Measurements from ENCODE around the gene CREB5.

CREB5 gene

DNA sequence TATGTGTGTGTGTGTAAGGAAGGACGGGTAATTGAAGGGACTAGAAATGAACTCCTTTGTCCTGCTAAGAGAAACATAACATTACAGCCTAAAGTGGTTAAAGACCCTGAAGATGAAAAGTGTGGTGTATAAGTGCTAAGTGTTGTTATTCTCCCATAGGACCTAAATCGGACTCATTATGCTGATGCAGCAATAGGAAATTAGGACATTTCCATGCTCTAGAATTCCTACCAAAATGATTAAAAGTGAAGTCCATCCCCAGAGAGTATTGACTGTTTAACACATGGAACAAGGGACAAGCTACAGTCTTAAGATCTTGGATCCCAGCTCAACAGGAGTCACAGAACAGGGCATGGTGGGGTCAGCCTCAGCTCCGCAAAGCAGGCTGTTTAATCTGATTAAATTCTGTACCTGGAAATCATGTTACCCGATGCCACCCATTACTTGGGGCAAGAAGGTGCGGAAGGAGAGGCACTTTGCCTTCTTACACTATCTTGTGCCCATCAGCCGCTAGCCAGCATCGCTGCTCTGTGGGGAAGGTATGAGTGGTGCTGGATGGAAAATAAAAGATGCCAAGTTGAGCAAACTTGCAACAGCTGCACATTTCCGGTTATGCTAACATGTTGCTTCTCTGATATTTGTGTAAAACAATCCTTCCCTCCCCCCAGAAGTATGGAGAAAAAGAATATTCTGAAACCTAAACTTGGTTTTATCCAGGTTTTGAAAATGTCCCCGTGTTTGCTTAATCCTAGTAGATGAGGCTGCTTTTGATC, 100.5 kb downstream of the CREB5 start:
- DNase-seq (ENCODE audit: low read depth in 2 of 2), result no peak

- DNase-seq (ENCODE audit: low read depth in 2 of 2), result no peak
Measured at GRCh38 chr7:28516390-28517172, 104.3 kb downstream of the CREB5 start.

DNA sequence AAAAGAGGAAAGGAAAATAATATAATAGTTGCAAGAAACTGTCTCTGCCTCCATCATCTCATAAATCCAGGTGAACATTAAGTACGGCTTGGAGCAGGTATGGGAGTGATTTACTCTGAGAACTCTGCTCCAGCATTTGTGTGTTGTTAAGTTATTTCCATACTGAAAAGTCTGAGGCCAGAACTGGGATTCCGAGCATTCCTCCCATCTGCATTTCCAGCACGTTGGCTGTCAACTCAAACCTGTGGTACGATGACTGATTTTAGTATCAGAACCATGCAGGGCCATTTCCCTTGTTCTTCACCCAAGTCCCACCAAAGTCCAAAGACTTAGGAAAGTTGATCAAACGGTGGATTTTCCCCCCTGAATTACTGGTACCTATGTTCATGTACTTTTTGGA, 104.9 kb downstream of the CREB5 start:
- DNase-seq (ENCODE audit: low read depth in 2 of 2), result no peak

DNA sequence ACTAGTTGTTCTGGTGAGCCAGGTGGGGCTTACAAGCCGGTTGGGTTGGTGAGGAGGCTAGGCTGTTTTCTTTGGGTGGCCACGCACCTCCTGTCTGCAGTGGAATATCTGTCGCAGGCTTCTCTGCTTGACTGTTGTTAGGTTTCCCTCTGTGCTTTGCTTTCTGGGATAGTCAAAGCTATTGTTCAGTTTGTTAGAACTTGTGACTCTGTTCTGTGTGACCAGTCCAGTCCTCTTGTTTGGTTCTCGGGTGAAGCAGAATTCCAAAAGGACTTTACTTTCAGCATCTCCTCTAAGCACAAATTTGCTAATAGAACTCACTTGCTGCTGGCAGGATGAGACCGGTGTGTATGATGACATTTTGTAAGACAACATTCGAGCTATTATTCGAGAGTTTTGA, 105.3 kb downstream of the CREB5 start:
- DNase-seq (ENCODE audit: low read depth in 2 of 2), result no peak

DNA sequence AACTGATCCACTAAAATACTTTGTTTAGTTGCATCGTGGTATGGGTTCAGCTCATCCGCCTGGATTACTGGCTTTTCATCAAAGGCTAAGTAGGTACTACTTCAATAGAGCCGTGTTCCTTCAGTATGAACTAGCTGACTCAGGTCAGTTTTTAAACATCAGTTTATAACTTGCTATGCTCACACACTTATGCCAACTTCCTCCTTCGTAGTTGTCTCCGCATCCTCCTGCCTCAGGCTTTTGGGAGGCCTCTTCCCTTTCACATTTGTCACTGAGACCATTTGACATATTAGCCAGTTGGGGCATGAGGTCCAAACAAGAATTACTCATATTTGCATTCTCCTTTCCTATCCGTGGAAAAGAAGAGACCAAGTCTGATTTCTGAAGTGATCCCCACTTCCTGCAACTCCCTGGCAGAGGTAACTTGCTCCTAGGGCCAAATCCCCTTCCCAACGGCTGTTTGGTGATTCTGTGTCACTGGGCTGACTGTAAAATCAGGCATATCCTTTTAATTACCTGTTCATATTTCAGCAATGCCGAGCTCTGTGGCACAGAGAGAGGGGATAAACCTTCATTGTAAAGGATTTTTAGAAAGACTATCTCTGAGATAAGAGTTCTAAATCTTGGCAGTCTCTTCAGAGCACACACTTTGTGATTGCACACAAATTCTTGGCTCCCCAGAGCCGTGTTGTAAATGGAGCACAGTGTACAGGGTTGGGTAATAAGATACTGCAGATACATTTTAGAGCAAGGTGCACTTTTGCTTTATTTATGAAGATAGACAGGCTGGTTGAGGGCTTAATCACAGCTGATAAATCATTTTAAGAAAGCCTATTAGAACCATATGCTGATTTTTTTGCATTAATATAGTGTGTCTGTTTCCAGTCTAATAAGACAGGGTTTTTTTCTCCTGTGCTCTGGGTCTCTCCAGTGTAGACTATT, 108.0 kb downstream of the CREB5 start:
- no peak for DNase-seq (ENCODE audit: low read depth in 2 of 2)

DNA sequence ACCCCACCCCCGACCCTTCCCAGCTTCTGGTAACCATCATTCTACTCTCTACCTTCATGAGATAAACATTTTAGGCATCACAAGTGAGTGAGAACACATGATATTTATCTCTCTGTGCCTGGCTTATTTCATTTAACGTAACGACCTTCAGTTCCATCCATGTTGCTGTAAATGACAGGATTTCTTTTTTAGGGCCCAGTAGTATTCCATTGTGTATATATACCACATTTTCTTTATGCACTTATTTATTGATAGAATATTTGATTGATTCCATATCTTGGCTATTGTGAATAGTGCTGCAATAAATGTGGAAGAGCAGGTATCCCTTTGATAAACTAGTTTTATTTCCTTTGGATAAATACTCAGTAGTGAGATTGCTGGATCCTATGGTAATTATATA, 112.7 kb downstream of the CREB5 start:
- DNase-seq (ENCODE audit: low read depth in 2 of 2), result no peak

DNA sequence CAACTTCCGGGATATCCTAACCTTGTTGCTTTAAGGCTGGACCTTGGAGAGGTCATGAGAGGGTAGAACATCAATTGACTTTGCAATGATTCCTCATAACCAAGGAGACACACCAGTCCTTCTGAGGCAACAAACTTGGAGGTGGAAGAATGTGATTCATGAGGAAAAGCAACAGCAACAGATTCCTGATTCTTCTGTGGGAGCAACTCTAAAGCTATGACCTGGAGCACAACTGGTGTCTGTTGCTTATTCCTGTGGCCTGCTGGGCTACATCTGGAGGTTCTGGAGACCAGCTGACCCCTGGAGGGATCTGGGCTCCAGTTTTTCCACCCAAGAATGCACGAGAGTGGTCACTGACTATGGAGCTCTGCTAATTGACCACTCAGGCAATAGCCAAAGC, 116.6 kb downstream of the CREB5 start:
- no peak for DNase-seq (ENCODE audit: low read depth in 2 of 2)

- DNase-seq (ENCODE audit: low read depth in 2 of 2), result no peak
Measured at GRCh38 chr7:28529755-28530154, 117.4 kb downstream of the CREB5 start.

- no peak for DNase-seq (ENCODE audit: low read depth in 2 of 2)
Measured at GRCh38 chr7:28530175-28530802, 118.0 kb downstream of the CREB5 start.

GRCh38 chr7:28530803-28531175, 118.5 kb downstream of the CREB5 start:
- DNase-seq (ENCODE audit: low read depth in 2 of 2), result no peak

GRCh38 chr7:28531291-28531690, 119.0 kb downstream of the CREB5 start:
- DNase-seq (ENCODE audit: low read depth in 2 of 2), result no peak

DNA sequence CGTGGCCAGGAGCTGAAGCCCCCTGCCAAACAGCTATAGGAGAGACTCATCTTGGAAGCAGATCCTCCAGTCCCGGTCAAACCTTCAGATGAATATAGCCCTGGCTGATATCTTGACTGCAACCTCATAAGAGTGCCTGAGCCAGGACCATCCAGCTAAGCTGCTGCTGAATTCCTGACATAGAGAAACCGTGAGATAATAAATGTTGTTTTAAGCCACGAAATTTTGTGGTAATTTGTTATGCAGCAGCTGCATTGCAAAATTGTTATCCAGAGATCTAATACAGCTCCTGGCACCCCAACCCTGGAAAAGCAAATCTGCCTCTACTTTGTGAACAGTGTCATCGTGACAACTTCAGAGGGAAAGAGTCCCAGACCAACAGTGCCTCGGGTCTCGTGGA, 119.9 kb downstream of the CREB5 start:
- DNase-seq (ENCODE audit: low read depth in 2 of 2), result no peak

- no peak for DNase-seq (ENCODE audit: low read depth in 2 of 2)
Measured at GRCh38 chr7:28533267-28533666, 120.9 kb downstream of the CREB5 start.

DNA sequence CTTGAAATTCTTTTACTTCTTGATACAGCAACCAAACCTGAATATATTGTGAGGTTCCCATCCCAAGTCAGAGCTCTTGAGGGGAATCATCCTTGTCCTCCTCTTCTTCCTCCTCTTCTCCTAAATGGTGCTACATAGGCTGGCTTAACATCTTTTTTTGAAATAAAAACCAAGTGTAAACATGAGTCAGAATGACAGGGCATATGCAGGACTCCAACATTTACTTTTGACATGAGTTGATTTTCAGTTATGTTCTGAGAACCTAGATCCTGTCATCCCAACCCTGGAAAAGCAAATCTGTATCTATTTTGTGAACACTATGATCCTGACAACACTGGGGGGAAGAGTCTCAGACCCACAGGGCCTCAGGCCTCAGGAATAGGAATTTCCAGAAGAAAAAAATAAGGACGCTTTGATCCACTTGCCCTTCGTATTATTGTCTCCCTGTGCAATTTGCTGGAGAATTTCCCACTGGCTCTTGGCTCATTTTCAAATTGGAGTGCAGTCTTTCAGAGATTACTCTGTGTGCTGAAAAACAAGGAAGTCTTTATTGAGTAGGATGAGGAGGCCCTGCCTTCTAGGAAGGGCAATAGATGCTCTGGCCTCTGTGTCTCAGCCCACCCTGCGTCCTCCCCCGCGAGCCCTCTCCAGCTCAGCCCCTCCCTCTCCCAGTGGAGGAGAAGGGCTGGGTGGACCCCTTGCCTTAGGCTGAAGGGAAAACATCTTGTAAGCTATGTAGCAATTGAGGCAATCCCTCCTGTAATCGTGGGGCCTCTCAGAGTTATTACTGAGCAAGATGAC, 121.6 kb downstream of the CREB5 start:
- DNase-seq (ENCODE audit: low read depth in 2 of 2), result no peak

DNA sequence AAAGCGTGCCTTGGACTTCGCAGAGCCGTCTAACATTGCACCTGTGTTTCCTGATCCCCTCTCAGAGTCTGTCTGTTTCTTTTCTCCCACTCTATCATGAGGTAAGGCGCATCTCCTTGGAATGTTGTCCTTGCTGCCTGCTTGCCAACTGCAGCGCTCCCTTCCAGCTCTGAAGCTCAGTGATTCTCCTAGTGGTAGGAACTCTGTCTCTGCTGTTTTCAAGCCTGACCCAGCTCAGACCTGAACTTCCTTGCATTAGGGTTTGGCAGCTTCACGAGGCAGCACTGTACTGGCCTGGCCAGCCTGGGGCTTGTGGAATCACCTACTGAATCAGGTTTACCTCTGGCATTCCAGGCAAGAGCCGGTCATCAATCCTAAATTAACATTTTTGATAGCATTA, 123.9 kb downstream of the CREB5 start:
- DNase-seq (ENCODE audit: low read depth in 2 of 2), result no peak

DNA sequence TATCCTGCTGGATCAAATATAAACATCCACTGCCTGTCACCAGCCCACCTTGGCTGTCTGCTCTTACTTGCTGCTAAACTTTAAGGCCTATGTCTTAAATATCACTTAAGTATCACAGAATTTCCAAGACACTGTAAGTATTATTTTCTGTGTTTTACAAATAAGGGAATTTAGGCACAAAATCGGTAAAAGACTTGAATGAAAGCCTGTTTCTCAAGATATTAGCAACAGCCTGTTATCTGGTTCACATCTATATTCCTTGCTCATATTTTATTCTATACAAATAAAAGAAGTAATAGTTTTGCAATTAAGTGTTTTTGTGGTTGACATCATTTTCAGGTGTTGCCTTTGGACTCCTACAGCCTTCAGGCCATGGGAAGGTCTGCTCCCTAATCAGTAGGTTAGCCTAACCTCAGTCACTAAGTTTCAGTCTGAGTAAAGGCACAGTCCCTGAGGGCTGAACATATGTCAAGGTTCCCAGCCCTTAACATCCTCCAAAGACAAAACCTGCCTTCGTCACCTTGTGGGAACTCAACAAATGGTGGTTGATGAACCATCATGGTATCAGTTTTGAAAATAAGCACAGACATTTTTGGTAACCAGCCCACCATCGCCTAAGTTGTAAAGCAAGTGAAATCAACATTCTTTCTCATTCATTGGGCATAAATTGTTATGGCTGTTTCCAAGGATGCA, 127.1 kb downstream of the CREB5 start:
- DNase-seq (ENCODE audit: low read depth in 2 of 2), result no peak

- no peak for DNase-seq (ENCODE audit: low read depth in 2 of 2)
Measured at GRCh38 chr7:28542410-28542809, 130.1 kb downstream of the CREB5 start.

- no peak for DNase-seq (ENCODE audit: low read depth in 2 of 2)
Measured at GRCh38 chr7:28544453-28545117, 132.3 kb downstream of the CREB5 start.

GRCh38 chr7:28546067-28546466, 133.7 kb downstream of the CREB5 start:
- no peak for DNase-seq (ENCODE audit: low read depth in 2 of 2)

DNA sequence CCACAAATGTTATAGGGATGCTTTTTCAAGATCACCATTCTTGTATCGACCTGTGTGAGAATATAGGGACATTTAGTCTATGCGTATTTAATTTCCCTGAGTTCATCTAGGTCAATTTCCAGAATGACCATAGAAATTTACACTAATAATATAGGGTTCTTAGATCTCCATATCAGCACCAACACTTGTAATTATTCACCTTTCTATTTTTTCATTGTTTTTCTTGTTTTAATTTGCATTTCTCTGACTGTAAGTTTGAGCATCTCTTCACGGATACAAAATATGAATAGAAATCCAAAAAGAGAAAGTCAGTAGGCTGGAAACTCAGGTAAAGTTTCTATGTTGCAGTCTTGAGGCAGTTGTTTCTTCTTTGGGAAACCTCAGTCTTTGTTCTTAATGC, 134.8 kb downstream of the CREB5 start:
- no peak for DNase-seq (ENCODE audit: low read depth in 2 of 2)
